SU-DHL-6 (cell line): ENCODE measurements around the gene DOK6.
"Not testable (repeated sequence)": the region's sequence is repeated elsewhere in the genome, so short reads cannot be mapped to it uniquely, and the experiment has no call there.

Experiments
- EZH2phosphoT487 ChIP-seq: fragments of 200-600 bp; sonication (generic), shearing (Covaris generic); conservative IDR thresholded peaks from 2 replicates; pipeline ENCODE4 v1.6.1; 2018; ENCODE audit warnings: mild to moderate bottlenecking, antibody characterized with exemption, low read length, moderate library complexity, mixed read lengths
- TF ChIP-seq, protein P1 (sequence below): fragments of 200-600 bp; sonication (generic); IDR thresholded peaks from one replicate; pipeline ENCODE4 v1.5.1; 2017; ENCODE audit warnings: antibody characterized with exemption, mild to moderate bottlenecking, low read length, moderate library complexity; ENCODE audit not compliant: insufficient read depth, poor library complexity, severe bottlenecking

DNA sequence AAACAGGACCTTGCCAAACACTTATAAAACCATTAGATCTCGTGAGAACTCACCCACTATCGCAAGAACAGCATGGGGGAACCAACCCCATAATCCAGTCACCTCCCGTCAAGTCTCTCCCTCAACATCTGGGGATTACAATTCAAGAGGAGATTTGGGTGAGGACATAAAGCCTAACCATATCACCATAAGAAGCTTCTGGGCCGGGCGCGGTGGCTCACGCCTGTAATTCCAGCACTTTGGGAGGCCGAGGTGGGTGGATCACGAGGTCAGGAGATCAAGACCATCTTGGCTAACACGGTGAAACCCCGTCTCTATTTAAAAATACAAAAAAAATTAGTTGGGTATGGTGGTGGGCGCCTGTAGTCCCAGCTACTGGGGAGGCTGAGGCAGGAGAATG, 434.3 kb downstream of the DOK6 start:
- TF ChIP-seq, protein P1, sequence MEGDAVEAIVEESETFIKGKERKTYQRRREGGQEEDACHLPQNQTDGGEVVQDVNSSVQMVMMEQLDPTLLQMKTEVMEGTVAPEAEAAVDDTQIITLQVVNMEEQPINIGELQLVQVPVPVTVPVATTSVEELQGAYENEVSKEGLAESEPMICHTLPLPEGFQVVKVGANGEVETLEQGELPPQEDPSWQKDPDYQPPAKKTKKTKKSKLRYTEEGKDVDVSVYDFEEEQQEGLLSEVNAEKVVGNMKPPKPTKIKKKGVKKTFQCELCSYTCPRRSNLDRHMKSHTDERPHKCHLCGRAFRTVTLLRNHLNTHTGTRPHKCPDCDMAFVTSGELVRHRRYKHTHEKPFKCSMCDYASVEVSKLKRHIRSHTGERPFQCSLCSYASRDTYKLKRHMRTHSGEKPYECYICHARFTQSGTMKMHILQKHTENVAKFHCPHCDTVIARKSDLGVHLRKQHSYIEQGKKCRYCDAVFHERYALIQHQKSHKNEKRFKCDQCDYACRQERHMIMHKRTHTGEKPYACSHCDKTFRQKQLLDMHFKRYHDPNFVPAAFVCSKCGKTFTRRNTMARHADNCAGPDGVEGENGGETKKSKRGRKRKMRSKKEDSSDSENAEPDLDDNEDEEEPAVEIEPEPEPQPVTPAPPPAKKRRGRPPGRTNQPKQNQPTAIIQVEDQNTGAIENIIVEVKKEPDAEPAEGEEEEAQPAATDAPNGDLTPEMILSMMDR, result not testable (repeated sequence)
- TF ChIP-seq EZH2phosphoT487, result not testable (repeated sequence)
